ENCODE results near the gene UAP1L1. TPM values are rescaled to one million over a fixed set of nuclear protein-coding genes. Genes with fewer than 3 reads are reported as not detected.

The UAP1L1 gene
- total and polyA plus RNA-seq, 9 of the 15 experiments (the other 6 are each of a cell fraction or from before 2014, with no cell fraction given): 0.20 to 8.6 (median 3.7) TPM

GRCh38 chr9:137046088-137046787 lies 31.1 kb upstream of the UAP1L1 start, which contains the start of gene NPDC1 (continued):
- TF ChIP-seq NR1H2 (CRISPR knock-in tag; IDR thresholded peaks at IDR 0.05) (no peak), EGR1 (conservative IDR thresholded peaks at IDR 0.05) (peak; percentile 72), FOS (IDR thresholded peaks at IDR 0.05; ENCODE audit: extremely low read depth, insufficient read length) (no peak), ZNF717 (CRISPR knock-in tag; IDR thresholded peaks at IDR 0.05) (no peak), SRSF1 (IDR thresholded peaks at IDR 0.05; ENCODE audit: low read depth, low read length) (no peak), SRSF7 (optimal IDR thresholded peaks at IDR 0.05; ENCODE audit: low read depth, low read length) (no peak), IRF1 (CRISPR knock-in tag; IDR thresholded peaks at IDR 0.05; ENCODE audit: borderline replicate concordance) (no peak), ZBED1 (IDR thresholded peaks at IDR 0.05) (no peak), MAFG (tag; conservative IDR thresholded peaks at IDR 0.05) (no peak), FOXP4 (CRISPR knock-in tag; IDR thresholded peaks at IDR 0.05; ENCODE audit: borderline replicate concordance) (no peak), HEY1 (CRISPR knock-in tag; IDR thresholded peaks at IDR 0.05; ENCODE audit: borderline replicate concordance) (no peak), FOXP1 (CRISPR knock-in tag; IDR thresholded peaks at IDR 0.05) (no peak), ZNF75A (CRISPR knock-in tag; IDR thresholded peaks at IDR 0.05) (no peak), JUN (IDR thresholded peaks at IDR 0.05; ENCODE audit: borderline replicate concordance, low read depth, low read length) (no peak), JUN (CRISPR knock-in tag; IDR thresholded peaks at IDR 0.05; ENCODE audit: borderline replicate concordance) (no peak), SMARCB1 (IDR thresholded peaks at IDR 0.05; ENCODE audit: insufficient read length, low read depth) (no peak), HMG20B (CRISPR knock-in tag; IDR thresholded peaks at IDR 0.05) (no peak), CHD2 (IDR thresholded peaks at IDR 0.05; ENCODE audit: low read depth, low read length) (no peak), MYBL2 (IDR thresholded peaks at IDR 0.05; ENCODE audit: low read depth) (no peak), MYBL2 (CRISPR knock-in tag; IDR thresholded peaks at IDR 0.05; ENCODE audit: borderline replicate concordance) (no peak), CHCHD3 (CRISPR knock-in tag; IDR thresholded peaks at IDR 0.05) (no peak), ZNF668 (CRISPR knock-in tag; IDR thresholded peaks at IDR 0.05) (no peak), ZNF699 (CRISPR knock-in tag; IDR thresholded peaks at IDR 0.05; ENCODE audit: insufficient replicate concordance) (no peak), MYNN (IDR thresholded peaks at IDR 0.05) (no peak), MYNN (CRISPR knock-in tag; IDR thresholded peaks at IDR 0.05) (no peak), MEF2D (tag; conservative IDR thresholded peaks at IDR 0.05; ENCODE audit: low read depth) (no peak), DLX4 (CRISPR knock-in tag; IDR thresholded peaks at IDR 0.05) (no peak)
- TF ChIP-seq, protein P1, sequence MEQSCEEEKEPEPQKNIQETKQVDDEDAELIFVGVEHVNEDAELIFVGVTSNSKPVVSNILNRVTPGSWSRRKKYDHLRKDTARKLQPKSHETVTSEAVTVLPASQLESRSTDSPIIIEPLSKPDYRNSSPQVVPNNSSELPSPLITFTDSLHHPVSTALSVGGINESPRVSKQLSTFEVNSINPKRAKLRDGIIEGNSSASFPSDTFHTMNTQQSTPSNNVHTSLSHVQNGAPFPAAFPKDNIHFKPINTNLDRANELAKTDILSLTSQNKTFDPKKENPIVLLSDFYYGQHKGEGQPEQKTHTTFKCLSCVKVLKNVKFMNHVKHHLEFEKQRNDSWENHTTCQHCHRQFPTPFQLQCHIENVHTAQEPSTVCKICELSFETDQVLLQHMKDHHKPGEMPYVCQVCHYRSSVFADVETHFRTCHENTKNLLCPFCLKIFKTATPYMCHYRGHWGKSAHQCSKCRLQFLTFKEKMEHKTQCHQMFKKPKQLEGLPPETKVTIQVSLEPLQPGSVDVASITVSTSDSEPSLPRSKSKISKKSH (CRISPR knock-in tag; IDR thresholded peaks at IDR 0.05): no peak

Data from K562 (cell line).